GM19397 (cell line): ENCODE data around the gene MAP10.

Experiments
- ATAC-seq: cut with Tn5 transposase; IDR thresholded peaks from one replicate; pipeline ENCODE4 v1.9.1; 2021; ENCODE audit warnings: mild to moderate bottlenecking, moderate library complexity; ENCODE audit not compliant: unreplicated experiment

Gene MAP10

GRCh38 chr1:232795497-232796053 is 9.6 kb upstream of the MAP10 start:
- ATAC-seq: no peak

GRCh38 chr1:232797856-232798510 is 7.2 kb upstream of the MAP10 start:
- ATAC-seq: no peak

DNA sequence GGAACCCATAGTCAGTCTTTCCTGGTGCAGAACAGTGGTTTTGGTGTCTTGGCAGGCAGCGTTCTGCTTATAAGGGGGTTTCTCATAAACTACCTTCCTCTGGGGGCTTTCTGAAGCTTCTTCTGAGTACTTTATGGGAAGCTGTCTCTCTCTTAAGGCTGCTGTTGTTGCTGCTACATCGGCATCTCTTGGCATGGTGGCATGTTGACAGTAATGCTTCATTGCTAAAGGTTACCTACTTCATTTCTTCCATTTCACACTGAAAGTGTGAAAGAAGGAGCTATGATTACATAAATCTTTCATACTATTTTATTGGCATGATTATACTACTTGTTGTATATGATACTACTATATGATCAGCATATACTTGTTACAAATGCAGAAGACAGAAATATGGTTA is 6.3 kb upstream of the MAP10 start:
- no peak for ATAC-seq

- ATAC-seq: no peak
Measured at GRCh38 chr1:232806186-232806510, 932 bp downstream of the MAP10 start.

DNA sequence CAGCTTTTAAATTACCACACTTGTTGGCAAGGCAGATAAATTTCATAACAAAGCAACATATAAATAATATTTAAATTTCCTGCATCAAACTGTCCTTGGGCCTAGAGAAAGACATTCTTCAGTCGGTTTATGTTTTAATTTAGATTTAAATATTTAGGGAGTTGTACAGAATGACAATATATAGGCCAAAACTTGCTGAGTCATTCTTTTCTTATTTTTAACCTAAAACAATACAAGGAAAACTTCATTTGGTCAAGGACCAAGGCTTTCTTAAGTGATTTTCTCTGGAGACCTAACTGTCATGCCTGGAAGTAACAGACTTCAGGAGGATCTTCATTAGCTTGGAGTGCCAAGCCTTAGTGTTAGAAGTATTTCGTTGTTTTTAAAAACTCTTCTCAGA is 5.6 kb downstream of the MAP10 start:
- ATAC-seq: no peak

- ATAC-seq: no peak
Measured at GRCh38 chr1:232812560-232812959, 7.3 kb downstream of the MAP10 start.

DNA sequence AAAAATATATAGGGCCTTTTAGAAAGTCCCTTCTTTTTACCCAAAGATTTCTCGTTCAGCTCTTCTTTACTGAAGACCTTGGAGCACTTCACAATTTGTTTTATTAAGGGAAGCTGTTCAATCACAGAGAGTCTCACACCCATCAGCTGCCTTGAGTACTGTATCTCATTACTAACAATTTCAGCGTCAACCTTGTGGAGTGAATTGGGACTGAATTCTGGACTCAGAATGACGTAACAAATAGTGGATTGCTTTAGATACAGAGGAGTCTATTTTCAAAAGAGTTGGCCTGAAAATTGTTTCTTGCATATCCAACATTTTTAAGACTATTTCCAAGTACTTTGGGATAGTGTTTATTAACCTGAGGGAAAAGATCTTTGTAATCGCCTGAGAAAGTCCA is 7.9 kb downstream of the MAP10 start:
- ATAC-seq: no peak

- no peak for ATAC-seq
Measured at GRCh38 chr1:232813760-232814159, 8.5 kb downstream of the MAP10 start.

DNA sequence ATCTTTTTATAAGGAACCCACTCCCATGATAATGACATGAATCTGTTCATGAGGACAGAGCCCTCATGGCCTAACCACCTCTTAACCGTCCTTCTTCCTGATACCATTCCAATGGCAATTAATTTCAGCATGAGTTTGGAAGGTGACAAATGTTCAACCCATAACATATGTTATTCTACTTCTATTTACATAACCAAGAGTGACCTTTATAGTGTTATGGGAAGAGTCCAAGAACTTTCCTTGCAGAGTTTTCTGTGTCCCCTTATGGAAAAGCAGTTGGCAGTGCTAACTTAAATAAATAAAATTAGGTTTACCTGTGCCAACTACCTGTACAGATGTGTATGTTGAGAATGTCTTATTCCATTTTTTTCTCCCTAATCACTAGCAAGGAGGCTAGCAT is 11.1 kb downstream of the MAP10 start:
- ATAC-seq: no peak

GRCh38 chr1:232818040-232818439 is 12.8 kb downstream of the MAP10 start:
- no peak for ATAC-seq

- no peak for ATAC-seq
Measured at GRCh38 chr1:232820431-232820830, 15.2 kb downstream of the MAP10 start.

- no peak for ATAC-seq
Measured at GRCh38 chr1:232822530-232822929, 17.3 kb downstream of the MAP10 start.

DNA sequence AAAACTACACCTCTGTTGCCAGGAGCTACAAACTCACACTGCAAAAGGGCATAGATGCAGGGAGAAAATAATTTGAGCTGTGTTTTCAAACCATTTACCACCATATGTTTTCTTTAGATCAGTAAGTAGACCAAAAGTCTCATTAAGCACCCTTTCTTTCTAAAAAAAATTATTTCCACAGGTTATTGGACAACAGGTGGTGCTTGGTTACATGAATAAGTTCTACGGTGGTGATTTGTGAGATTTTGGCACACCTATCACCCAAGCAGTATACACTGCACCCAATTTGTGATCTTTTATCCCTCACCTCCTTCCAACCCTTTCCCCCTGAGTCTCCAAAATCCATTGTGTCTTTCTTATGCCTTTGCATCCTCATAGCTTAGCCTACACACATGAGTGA is 21.1 kb downstream of the MAP10 start:
- ATAC-seq: no peak

DNA sequence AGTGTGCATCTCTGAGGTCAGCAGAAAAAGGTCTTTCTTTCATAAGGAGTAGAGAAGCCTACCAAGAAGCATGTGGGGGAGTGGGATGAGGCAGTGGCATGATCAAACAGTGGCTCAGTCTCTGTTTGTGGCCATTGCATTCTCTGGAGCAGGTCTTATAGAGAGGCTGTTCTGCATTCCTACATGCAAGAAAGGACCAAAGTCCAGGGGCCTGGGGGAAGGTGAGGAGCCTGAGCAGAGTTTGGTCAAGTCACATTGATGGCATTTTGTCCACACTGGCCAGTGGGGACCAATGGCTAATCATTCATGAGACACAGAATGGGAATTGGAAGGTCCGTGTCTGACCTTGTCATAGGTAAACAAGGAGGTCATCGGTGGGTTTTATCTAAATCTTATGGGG is 25.4 kb downstream of the MAP10 start:
- ATAC-seq: no peak

GRCh38 chr1:232831895-232832294 is 26.7 kb downstream of the MAP10 start:
- ATAC-seq: no peak

GRCh38 chr1:232834066-232834465 is 28.9 kb downstream of the MAP10 start:
- ATAC-seq: no peak

- no peak for ATAC-seq
Measured at GRCh38 chr1:232835166-232835565, 29.9 kb downstream of the MAP10 start.

DNA sequence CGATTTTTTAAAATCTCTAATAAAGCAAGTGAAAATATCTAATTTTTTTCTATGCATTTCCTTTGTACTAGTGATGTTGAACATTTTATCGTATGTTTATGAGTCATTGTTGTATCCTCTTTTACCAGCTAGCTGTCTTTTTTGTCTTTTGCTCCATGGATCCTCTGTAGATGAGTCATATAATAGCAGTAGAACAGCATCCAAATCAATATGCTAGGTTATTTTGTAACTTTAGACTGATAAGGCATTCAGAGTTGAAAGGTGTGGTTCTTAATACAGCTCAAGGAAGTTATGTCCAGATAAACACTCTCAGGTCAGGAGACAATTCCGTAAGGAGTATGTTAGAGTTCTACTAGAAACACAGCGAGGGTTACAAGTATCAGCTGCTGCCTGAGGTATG is 31.9 kb downstream of the MAP10 start:
- ATAC-seq: no peak

GRCh38 chr1:232841823-232842565 is 36.8 kb downstream of the MAP10 start:
- no peak for ATAC-seq

DNA sequence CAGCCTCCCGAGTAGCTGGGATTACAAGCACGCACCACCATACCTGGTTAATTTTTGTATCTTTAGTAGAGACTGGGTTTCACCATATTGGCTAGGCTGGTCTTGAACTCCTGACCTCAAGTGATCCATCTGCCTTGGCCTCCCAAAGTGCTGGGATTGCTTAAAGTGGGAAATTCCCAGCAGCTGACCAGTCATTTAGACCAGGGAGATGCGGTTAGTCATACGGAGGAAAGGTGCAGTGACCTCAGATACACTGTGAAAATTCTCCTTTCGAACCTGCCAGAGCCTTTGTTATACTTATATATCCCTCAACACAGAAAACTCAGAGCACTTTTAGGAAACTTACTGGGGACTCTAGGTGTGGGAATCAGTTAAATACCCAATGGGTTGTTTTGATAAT is 39.6 kb downstream of the MAP10 start:
- ATAC-seq: no peak

DNA sequence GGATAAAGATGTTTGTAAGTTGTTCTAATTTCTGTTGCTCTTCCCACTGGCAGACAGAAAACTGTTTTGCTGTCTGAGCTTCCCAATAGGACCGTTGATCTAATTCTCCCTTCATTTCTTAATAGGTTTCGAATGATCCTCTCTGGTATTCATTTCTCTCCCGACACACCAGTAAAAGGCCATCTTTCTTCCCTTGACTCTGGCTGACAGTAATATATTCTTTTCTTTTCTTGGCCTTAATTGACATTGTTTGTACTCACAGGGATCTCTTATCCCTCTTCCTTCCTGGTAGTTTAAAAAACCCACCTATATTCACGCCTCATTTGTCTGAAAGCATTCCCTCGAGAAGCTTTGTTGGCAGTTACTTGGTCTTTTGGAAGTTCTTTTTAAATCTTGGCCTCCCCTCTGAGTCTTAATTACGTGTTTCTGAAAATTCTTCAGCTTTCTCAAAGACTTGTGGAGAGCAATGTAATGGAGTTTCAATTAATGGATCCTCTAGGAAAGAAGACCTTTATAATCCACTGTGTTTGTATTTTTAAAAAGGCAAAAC is 40.3 kb downstream of the MAP10 start:
- no peak for ATAC-seq

DNA sequence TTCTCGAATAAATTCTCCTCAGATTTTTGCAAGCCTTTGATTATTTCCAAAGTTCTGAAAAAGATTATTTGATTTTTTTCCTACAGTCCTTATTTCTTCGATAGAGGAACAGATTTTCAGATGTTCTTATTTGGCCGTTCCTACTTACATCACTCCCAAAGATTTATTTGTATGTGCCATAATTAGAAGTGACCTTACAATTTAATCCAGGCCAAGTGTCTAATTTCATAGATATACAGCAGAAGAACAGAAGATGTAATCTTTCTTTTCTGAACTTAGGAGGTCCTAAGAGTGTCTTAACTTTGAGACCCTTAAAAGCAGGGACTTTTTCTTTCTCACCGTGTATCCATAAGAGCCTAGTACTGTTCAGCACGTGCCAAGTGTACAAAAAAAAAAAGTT is 46.3 kb downstream of the MAP10 start:
- no peak for ATAC-seq
